Stimulated activated CD4-positive, alpha-beta T cell treated with anti-CD3 and anti-CD28 coated beads, TNF-alpha, amount 100 ng/mL, for 24 hours (primary cell): ENCODE results near the gene JMJD1C.
"Not testable (repeated sequence)": the region's sequence is repeated elsewhere in the genome, so short reads cannot be mapped to it uniquely, and the experiment has no call there.

Experiments
- DNase-seq, 3 experiments: peaks; one replicate each; pipeline ENCODE4 v3.0.0-alpha.2; 2020; ENCODE audit warnings: low read depth in 3 of 3

The JMJD1C gene

GRCh38 chr10:63300801-63301200, 165.0 kb downstream of the JMJD1C start:
- DNase-seq, result no peak

- DNase-seq, result no peak
Observed at GRCh38 chr10:63297941-63298340, 167.8 kb downstream of the JMJD1C start.

- no peak for DNase-seq
Observed at GRCh38 chr10:63294781-63295180, 171.0 kb downstream of the JMJD1C start.

GRCh38 chr10:63292847-63293246, 172.9 kb downstream of the JMJD1C start:
- DNase-seq, result not testable (repeated sequence)

GRCh38 chr10:63288170-63288569, 177.6 kb downstream of the JMJD1C start:
- DNase-seq, result no peak

- DNase-seq, result no peak
Observed at GRCh38 chr10:63286754-63287264, 179.0 kb downstream of the JMJD1C start.

- DNase-seq, result no peak
Observed at GRCh38 chr10:63286340-63286739, 179.4 kb downstream of the JMJD1C start.

- DNase-seq, result not testable (repeated sequence)
Observed at GRCh38 chr10:63283901-63284300, 181.9 kb downstream of the JMJD1C start.

- DNase-seq, result no peak
Observed at GRCh38 chr10:63283093-63283492, 182.7 kb downstream of the JMJD1C start.

GRCh38 chr10:63281967-63282366, 183.8 kb downstream of the JMJD1C start:
- DNase-seq, result no peak

- DNase-seq, result no peak
Observed at GRCh38 chr10:63280386-63280785, 185.4 kb downstream of the JMJD1C start.

GRCh38 chr10:63275094-63275493, 190.7 kb downstream of the JMJD1C start:
- no peak for DNase-seq

GRCh38 chr10:63273577-63273976, 192.2 kb downstream of the JMJD1C start:
- no peak for DNase-seq

- peak; percentile 44 to 68 (median 57) for DNase-seq
Observed at GRCh38 chr10:63268798-63269503, 196.8 kb downstream of the JMJD1C start.

GRCh38 chr10:63268149-63268797, 197.5 kb downstream of the JMJD1C start:
- DNase-seq, result no peak

GRCh38 chr10:63267414-63268148, 198.2 kb downstream of the JMJD1C start:
- no peak for DNase-seq

- DNase-seq, result no peak
Observed at GRCh38 chr10:63266391-63267316, 199.1 kb downstream of the JMJD1C start.

GRCh38 chr10:63265683-63266235, 200.0 kb downstream of the JMJD1C start:
- DNase-seq, result no peak

GRCh38 chr10:63265222-63265617, 200.6 kb downstream of the JMJD1C start:
- DNase-seq, result peak in 1 of 3 experiments; percentile 28

- no peak for DNase-seq
Observed at GRCh38 chr10:63264617-63265221, 201.1 kb downstream of the JMJD1C start.
